ENCODE results near the gene PIPOX.

PIPOX gene

GRCh38 chr17:29016345-29017210 lies 26.4 kb upstream of the PIPOX start:
- TF ChIP-seq TAF1 (IDR thresholded peaks at IDR 0.05; ENCODE audit: borderline replicate concordance, insufficient read depth, low read length) (no peak), FOXP2 (optimal IDR thresholded peaks at IDR 0.05; ENCODE audit: borderline replicate concordance, extremely low read depth, extremely low read length, insufficient read depth) (no peak), REST (IDR thresholded peaks at IDR 0.05; ENCODE audit: insufficient read depth in 1 of 2, low read depth in 2 of 2, low read length in 2 of 2) (no peak), POLR2AphosphoS5 (IDR thresholded peaks at IDR 0.05; ENCODE audit: low read depth, low read length) (no peak), SIN3A (IDR thresholded peaks at IDR 0.05; ENCODE audit: borderline replicate concordance, insufficient read depth, low read length) (no peak)

- TF ChIP-seq SIN3A (IDR thresholded peaks at IDR 0.05; ENCODE audit: borderline replicate concordance, insufficient read depth, low read length) (no peak), FOXP2 (optimal IDR thresholded peaks at IDR 0.05; ENCODE audit: borderline replicate concordance, extremely low read depth, extremely low read length, insufficient read depth) (no peak), POLR2AphosphoS5 (IDR thresholded peaks at IDR 0.05; ENCODE audit: low read depth, low read length) (no peak), TAF1 (IDR thresholded peaks at IDR 0.05; ENCODE audit: borderline replicate concordance, insufficient read depth, low read length) (no peak), REST (IDR thresholded peaks at IDR 0.05; ENCODE audit: insufficient read depth in 1 of 2, low read depth in 2 of 2, low read length in 2 of 2) (no peak)
These were observed 24.0 kb upstream of the PIPOX start for GRCh38 chr17:29018788-29019474.

- TF ChIP-seq POLR2AphosphoS5 (IDR thresholded peaks at IDR 0.05; ENCODE audit: low read depth, low read length) (no peak), SIN3A (IDR thresholded peaks at IDR 0.05; ENCODE audit: borderline replicate concordance, insufficient read depth, low read length) (no peak), REST (IDR thresholded peaks at IDR 0.05; ENCODE audit: insufficient read depth in 1 of 2, low read depth in 2 of 2, low read length in 2 of 2) (no peak), FOXP2 (optimal IDR thresholded peaks at IDR 0.05; ENCODE audit: borderline replicate concordance, extremely low read depth, extremely low read length, insufficient read depth) (no peak), TAF1 (IDR thresholded peaks at IDR 0.05; ENCODE audit: borderline replicate concordance, insufficient read depth, low read length) (no peak)
These were observed 23.3 kb upstream of the PIPOX start for GRCh38 chr17:29019475-29020181.

GRCh38 chr17:29020576-29020975 lies 22.4 kb upstream of the PIPOX start:
- TF ChIP-seq REST (IDR thresholded peaks at IDR 0.05; ENCODE audit: insufficient read depth in 1 of 2, low read depth in 2 of 2, low read length in 2 of 2) (no peak), POLR2AphosphoS5 (IDR thresholded peaks at IDR 0.05; ENCODE audit: low read depth, low read length) (no peak), TAF1 (IDR thresholded peaks at IDR 0.05; ENCODE audit: borderline replicate concordance, insufficient read depth, low read length) (no peak), SIN3A (IDR thresholded peaks at IDR 0.05; ENCODE audit: borderline replicate concordance, insufficient read depth, low read length) (no peak), FOXP2 (optimal IDR thresholded peaks at IDR 0.05; ENCODE audit: borderline replicate concordance, extremely low read depth, extremely low read length, insufficient read depth) (no peak)

All from PFSK-1 (cell line).